Hematopoietic multipotent progenitor cell (in vitro differentiated cells): Measurements from ENCODE around the gene ABI2. TPM values are rescaled to one million over a fixed set of nuclear protein-coding genes. Genes with fewer than 3 reads are reported as not detected.
A peak's percentile ranks its signal among the peaks of the same experiment; 100 is the strongest.
"Not testable (repeated sequence)": the region's sequence is repeated elsewhere in the genome, so short reads cannot be mapped to it uniquely, and the experiment has no call there.

ENCODE experiments used
- DNase-seq, 3 donors: peaks; one replicate each; pipeline ENCODE4 v3.0.0-alpha.2; 2011 to 2015; ENCODE audit warnings: low read depth in 2 of 3, low spot score in 2 of 3
- total RNA-seq: library from RNA; depleted of rRNA; stranded (reverse); fragments of >200 nt; gene quantifications from one replicate; pipeline ENCODE4 v1.2.3, GENCODE V29; 2012

The ABI2 gene
- total RNA-seq = 43.4 TPM

GRCh38 chr2:203327901-203328759, at the start of gene ABI2:
ABI2 (plus strand) TSS chr2:203328394; CDS start chr2:203328515, 121 bp downstream.
- DNase-seq = peak; percentile 14 to 66 (median 60)

GRCh38 chr2:203279288-203279687, 48.9 kb upstream of the ABI2 start:
- DNase-seq = no peak

GRCh38 chr2:203280428-203281064, 47.6 kb upstream of the ABI2 start:
- DNase-seq = no peak

DNA sequence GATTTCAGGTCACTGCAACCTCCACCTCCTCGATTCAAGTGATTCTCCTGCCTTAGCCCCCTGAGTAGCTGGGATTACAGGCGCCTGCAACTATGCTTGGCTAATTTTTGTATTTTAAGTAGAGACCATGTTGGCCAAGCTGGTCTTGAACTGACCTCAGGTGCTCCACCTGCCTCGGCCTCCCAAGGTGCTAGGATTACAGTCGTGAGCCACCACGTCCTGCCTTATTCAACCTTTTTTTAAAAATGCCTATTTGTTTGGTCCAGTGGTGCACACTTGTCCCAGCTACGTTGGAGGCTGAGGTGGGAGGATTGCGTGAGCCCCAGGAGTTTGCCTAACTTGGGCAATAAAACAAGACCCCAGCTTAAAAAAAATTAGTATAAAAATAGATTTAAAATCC, 46.1 kb upstream of the ABI2 start:
- no peak for DNase-seq

GRCh38 chr2:203286532-203286931, 41.7 kb upstream of the ABI2 start:
- no peak for DNase-seq

- DNase-seq = no peak
Measured at GRCh38 chr2:203301667-203302066, 26.5 kb upstream of the ABI2 start.

GRCh38 chr2:203302586-203302985, 25.6 kb upstream of the ABI2 start:
- not testable (repeated sequence) for DNase-seq

DNA sequence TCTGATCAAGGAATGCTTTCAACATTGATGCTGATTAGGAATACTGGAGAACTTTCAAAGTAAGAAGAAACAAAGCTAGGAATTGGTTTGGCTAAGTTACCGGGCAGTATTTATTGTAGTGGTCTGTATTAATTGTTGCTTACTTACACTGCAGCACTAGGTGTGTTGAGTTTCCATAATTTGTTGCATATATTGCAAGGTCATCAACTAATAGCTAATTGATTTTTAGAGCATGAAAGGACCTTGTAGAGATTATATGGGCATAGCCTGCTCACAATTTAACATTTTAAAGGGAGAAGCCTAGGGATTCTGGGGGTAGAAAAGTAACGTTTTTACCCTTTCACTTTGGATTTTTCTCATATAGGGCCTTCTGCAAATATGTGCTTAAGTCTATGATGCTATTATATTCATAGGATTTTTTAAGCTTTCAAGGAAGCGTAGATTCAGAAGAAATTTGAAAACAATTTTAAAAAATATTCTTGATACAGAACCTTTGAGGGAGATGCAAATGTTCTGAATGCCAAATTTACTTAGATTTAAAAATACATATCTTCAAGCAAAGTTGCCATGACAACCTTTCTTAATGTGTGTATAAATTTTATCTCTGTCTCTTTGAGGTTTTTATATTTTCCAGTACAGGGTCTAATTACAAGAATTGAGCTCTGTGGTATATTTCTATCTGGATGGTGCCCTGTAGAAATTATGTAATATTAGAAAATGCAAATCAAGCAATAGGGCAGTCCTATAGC, 17.3 kb upstream of the ABI2 start:
- DNase-seq = no peak

- no peak for DNase-seq
Measured at GRCh38 chr2:203326356-203326755, 1.8 kb upstream of the ABI2 start.

- peak in 1 of 3 donors; percentile 39 for DNase-seq
Measured at GRCh38 chr2:203327582-203327900, 653 bp upstream of the ABI2 start.

DNA sequence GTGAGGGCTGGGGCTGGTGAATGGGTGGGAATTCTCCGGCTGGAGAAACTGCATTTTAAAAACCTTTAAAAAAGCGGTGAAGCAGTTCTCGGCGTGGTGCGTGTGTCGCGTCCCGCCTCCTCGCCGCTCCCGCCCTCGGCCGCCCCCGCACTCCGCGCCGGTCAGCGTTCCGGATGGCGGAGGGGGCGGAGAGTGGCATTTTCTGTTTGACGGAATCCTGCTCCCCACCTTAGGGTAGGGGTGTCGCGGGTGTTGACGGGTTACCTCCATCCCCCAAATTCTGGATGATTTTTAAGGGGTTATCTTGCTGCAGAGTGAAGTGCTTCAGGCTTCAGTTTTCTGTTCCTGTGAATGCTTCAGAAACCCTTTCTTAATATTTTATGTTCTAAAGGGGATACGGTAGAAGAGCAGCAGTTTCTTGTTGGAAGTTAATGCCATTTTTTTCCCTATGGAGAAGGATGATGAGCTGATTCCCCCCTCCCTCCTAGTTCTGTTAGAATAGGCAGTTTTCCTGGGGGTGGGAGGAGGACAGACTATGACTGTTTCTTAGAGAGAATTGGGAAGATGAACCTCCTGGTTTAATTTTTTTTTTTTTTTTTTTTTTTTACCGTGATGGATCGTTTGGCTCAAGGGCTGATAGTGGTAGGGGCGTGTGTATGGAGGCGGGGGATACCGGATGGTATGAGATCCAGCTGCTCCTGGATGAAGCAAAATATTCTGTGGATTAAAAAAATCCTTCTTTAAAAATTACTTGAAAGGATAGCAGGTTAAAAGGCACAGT, 756 bp downstream of the ABI2 start:
- DNase-seq = peak; percentile 6 to 34 (median 18)

DNA sequence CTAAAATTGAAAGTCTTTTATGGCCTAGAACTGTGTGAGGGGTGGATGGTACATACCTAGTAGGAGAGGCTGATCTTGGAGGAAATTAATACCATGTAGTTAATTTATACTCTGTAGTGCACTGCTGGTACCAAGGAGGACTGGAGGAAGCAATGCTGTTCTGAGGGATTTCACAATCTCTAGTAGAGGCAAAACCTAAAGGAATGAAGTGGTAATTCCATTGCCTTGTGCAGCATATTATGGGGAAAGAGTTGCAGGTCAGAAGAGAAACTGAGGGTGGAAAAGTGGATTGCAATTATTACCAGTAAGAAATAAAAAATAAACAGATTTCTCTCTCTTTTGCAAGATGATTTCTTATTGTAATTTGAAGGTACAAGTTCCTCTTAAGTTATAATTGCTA, 2.2 kb downstream of the ABI2 start:
- no peak for DNase-seq

GRCh38 chr2:203338322-203338721, 10.1 kb downstream of the ABI2 start:
- no peak for DNase-seq

DNA sequence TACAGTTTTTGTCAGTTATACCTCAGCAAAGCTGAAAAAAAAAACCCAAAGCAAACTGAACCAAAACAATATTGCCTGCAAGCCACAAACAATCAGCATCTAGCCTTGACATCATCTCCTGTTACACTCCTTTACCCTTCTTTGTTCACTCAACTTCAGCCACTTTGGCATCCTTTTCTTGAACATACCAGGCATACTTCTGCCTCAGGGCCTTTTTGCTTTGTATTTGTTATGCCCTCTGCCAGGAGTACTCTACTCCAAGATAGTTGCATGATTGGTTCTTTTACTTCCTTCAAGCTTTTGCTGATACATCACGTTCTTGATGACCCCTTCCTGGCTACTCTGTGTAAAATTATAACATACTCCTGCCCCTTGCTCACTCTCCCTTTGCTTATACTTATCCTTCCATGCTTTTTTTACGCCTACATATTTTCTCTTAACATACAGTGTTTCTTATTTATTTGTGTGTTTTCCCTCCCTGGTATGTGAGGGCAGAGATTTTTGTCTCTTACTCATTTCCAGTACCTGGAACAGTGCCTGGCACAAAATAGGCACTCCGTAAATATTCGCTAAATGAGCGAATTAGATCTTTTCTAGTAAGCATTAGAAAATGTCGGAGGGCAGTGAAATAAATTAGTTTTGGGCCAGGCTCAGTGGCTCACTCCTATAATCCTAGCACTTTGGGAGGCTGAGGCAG, 12.7 kb downstream of the ABI2 start:
- DNase-seq = no peak

GRCh38 chr2:203341741-203342310, 13.6 kb downstream of the ABI2 start:
- no peak for DNase-seq

DNA sequence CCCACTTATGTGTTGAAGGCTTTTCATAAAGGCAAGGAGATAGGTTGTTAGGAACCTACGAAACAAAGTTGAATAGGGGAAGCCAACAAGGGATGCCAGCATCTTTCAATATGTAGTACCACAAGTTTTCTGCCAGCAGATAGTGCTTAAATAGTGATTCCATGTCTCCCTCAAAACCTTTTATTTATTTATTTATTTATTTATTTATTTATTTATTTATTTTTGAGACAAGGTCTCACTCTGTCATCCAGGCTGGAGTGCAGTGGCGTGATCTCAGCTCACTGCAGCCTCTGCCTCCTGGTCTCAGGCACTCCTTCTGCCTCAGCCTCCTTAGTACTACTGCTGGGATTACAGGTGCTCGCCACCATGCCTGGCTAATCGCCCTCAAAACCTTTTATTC, 14.2 kb downstream of the ABI2 start:
- DNase-seq = not testable (repeated sequence)

DNA sequence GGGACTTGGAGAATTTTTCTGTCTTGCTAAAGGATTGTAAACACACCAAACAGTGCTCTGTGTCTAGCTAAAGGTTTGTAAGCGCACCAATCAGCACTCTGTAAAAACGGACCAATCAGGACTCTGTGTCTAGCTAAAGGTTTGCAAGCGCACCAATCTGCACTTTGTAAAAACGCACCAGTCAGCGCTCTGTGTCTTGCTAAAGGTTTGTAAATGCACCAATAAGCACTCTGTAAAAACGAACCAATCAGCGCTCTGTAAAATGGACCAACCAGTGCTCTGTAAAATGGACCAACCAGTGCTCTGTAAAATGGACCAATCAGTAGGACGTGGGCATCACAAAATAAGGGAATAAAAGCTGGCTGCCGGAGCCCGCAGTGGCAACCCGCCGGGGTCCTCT, 16.5 kb downstream of the ABI2 start:
- DNase-seq = no peak

DNA sequence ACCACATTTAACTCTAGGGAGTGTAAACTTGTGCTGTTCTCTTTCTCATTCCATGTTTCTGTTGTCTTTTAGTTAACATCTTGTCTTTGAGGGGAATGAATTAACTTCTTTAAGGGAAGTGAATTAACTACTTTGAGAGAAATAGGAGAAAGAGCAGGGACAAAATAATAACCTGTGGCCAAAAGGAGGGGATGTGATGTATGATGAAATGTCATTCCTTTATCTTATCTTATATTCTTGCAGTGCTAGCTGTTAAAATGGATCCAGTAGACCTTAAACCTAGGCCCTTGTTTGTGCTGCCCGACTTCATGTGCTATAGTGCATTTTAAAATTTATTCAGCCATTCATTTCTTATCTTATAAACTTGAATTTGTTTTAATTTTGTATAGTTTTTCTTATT, 18.4 kb downstream of the ABI2 start:
- DNase-seq = no peak

DNA sequence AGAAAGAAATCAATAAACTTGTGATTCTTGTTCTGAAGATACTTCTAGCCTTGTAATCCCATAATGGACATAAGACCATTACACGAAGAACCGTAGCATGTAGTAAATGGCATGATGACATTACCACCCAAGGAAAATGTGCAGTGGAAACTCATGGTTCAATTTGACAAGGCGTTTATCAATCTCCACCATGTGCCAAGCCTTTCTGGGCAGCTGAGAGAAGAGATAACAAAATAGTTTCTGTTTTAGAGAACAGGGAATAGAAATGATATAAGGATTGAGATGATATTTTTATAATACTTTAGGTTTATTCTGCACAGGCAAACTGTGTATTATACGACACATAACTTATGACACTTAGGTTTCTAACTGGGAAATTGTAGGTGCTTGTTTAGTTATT, 19.2 kb downstream of the ABI2 start:
- peak in 2 of 3 donors; percentile 26 to 82 for DNase-seq
